Right atrium auricular region (tissue), 2 donors: ENCODE data around the gene ERMARD. TPM values are rescaled to one million over a fixed set of nuclear protein-coding genes. Genes with fewer than 3 reads are reported as not detected.

Experiments used
- DNase-seq: peaks from one replicate; pipeline ENCODE4 v3.0.0-alpha.2; 2019; ENCODE audit warnings: low spot score
- H3K27ac ChIP-seq, 2 donors: fragments of 200-600 bp; sonication (generic); 1 replicate in 1 of 2; 2 replicates in 1 of 2; pipeline ENCODE4 v1.5.1; 2016 to 2019
- H3K27me3 ChIP-seq, 2 donors: fragments of 200-600 bp; sonication (generic); one replicate each; pipeline versions ENCODE4 v1.5.1 to v1.6.0; 2017 to 2019
- H3K36me3 ChIP-seq: fragments of 200-600 bp; sonication (generic); one replicate; pipeline ENCODE4 v1.5.1; 2016
- H3K4me1 ChIP-seq, 2 donors: fragments of 200-600 bp; sonication (generic); one replicate each; pipeline versions ENCODE4 v1.5.1 to v1.6.0; 2017 to 2019
- H3K4me3 ChIP-seq, 2 donors: fragments of 200-600 bp; sonication (generic); 1 replicate in 1 of 2; 2 replicates in 1 of 2; pipeline ENCODE4 v1.5.1; 2017 to 2019; ENCODE audit warnings: mild to moderate bottlenecking in 1 of 2, moderate library complexity in 1 of 2
- H3K9me3 ChIP-seq, 2 donors: fragments of 200-600 bp; sonication (generic); one replicate each; pipeline ENCODE4 v1.5.1; 2019
- total RNA-seq, 2 donors: library from RNA; depleted of rRNA; stranded (reverse); fragments of >200 nt; gene quantifications; one replicate each; pipeline ENCODE4 v1.1.0, GENCODE V29; 2016
- TF ChIP-seq, protein P1 (sequence below), 2 donors: fragments of 200-600 bp; sonication (generic); IDR thresholded peaks; one replicate each; pipeline ENCODE4 v1.5.1; 2019; ENCODE audit warnings: antibody characterized with exemption in 2 of 2

Gene ERMARD
- total RNA-seq, 2 donors from 2014 or later = 8.6 to 11.2 TPM

DNA sequence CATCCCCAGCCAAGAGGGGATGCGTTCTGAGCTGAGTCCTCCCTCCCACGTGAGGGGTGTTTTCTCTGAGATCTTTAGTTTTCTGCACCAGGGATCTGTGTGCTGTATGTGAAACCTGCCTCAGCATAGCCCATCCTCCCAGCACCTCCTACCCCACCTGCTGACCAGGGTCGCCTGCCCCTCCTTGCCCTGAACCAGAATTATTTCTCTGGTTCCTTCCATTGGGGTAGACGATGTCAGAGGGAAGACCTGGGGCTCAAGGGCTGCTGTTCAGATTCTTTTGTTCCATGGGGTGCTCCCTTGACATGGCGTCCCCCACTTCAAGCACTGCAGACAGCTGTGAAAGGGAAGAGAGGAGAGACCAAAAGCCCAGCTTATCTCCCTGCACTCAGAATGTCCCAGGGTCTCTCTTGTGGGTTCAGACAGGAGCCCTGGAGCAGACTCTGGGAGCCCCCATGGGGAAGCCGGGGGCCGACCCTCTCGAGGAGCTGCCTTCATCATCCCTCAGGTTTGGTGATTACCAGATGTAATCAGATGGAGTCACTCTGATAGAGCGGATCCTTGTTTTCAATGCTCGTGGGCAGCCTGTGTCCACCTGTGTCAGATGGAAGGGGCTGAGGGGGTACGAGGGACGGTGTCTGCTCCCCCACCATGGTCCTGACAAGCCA lies 74.3 kb downstream of the ERMARD start:
- TF ChIP-seq, protein P1, sequence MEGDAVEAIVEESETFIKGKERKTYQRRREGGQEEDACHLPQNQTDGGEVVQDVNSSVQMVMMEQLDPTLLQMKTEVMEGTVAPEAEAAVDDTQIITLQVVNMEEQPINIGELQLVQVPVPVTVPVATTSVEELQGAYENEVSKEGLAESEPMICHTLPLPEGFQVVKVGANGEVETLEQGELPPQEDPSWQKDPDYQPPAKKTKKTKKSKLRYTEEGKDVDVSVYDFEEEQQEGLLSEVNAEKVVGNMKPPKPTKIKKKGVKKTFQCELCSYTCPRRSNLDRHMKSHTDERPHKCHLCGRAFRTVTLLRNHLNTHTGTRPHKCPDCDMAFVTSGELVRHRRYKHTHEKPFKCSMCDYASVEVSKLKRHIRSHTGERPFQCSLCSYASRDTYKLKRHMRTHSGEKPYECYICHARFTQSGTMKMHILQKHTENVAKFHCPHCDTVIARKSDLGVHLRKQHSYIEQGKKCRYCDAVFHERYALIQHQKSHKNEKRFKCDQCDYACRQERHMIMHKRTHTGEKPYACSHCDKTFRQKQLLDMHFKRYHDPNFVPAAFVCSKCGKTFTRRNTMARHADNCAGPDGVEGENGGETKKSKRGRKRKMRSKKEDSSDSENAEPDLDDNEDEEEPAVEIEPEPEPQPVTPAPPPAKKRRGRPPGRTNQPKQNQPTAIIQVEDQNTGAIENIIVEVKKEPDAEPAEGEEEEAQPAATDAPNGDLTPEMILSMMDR (IDR thresholded peaks at IDR 0.05) = no peak
- no peak overlapping the region for H3K4me3 ChIP-seq
- H3K27ac ChIP-seq = no peak overlapping the region
- no peaks in the 10 kb centered on the region for H3K9me3 ChIP-seq
- no peaks in the 10 kb centered on the region for H3K27me3 ChIP-seq
- no peaks in the 10 kb centered on the region for H3K36me3 ChIP-seq
- peak; percentile 18 for DNase-seq
- H3K4me1 ChIP-seq = no peaks in the 10 kb centered on the region

DNA sequence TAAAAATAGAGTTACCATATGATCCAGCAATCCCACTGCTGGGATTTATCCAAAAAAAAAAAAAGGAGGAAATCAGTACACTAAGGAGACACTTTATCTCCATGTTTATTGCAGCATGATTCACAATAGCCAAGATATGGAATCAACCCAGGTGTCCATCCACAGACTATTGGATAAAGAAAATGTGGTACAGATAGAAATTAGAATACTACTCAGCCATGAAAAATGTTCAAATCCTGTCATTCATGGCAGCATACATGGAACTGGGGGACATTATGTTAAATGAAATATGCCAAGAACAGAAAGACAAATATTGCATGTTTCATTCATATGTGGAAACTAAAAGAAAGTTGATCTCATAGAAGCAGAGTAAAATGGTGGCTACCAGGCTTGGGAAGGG lies 75.3 kb downstream of the ERMARD start:
- Histone ChIP-seq H3K36me3 (no peaks in the 10 kb centered on the region), H3K27ac (no peak overlapping the region), H3K4me3 (no peak overlapping the region), H3K4me1 (no peaks in the 10 kb centered on the region), H3K9me3 (no peaks in the 10 kb centered on the region), H3K27me3 (no peaks in the 10 kb centered on the region)
- TF ChIP-seq, protein P1 (IDR thresholded peaks at IDR 0.05) = no peak
- DNase-seq = no peak

DNA sequence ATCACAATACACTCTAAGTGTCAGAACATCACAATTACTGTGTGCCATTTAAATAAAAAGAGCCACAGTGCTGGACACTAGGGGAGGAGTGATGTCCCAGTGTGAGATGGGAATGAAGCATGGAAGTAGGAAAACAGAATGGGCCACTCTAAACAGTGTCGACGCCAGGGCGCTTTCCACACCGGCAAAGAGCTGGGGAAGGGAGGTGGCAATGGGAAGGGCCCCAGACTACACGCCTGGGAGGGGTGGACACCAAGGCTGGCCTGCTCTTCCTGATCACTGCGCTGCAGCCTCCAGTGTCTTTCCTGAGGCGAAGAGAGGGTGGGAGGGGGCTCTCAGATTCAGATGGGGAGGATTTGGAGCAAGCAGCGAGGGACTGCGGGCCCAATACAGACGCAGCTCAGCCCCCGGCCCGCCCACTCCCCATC lies 75.9 kb downstream of the ERMARD start:
- TF ChIP-seq, protein P1 (IDR thresholded peaks at IDR 0.05) = no peak
- no peak overlapping the region for H3K27ac ChIP-seq
- no peaks in the 10 kb centered on the region for H3K36me3 ChIP-seq
- H3K9me3 ChIP-seq = no peaks in the 10 kb centered on the region
- no peak for DNase-seq
- no peaks in the 10 kb centered on the region for H3K27me3 ChIP-seq
- no peaks in the 10 kb centered on the region for H3K4me1 ChIP-seq
- no peak overlapping the region for H3K4me3 ChIP-seq

DNA sequence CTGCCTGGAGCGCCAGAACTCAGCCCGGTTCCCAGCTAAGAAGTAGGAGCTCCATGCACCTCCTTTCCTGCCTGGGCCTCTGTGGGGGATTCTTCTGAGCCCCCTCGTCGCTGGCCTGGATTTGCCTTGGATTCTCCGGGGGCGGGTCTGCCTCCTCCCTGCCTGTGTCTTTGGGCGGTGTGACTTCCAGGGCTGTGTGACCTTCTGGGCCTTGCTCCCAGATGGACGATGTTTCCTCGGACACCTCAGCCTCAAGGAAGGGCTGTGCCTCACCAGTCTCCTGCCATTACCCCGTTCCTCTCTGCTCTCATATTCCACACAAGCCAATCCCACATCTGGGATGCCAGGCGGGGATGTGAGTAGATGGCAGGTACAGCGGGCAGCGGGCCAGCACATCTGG lies 76.8 kb downstream of the ERMARD start:
- Histone ChIP-seq H3K36me3 (no peaks in the 10 kb centered on the region), H3K4me1 (no peaks in the 10 kb centered on the region), H3K27me3 (no peaks in the 10 kb centered on the region), H3K27ac (no peak overlapping the region), H3K4me3 (no peak overlapping the region), H3K9me3 (no peaks in the 10 kb centered on the region)
- TF ChIP-seq, protein P1 (IDR thresholded peaks at IDR 0.05) = no peak
- DNase-seq = peak; percentile 48

DNA sequence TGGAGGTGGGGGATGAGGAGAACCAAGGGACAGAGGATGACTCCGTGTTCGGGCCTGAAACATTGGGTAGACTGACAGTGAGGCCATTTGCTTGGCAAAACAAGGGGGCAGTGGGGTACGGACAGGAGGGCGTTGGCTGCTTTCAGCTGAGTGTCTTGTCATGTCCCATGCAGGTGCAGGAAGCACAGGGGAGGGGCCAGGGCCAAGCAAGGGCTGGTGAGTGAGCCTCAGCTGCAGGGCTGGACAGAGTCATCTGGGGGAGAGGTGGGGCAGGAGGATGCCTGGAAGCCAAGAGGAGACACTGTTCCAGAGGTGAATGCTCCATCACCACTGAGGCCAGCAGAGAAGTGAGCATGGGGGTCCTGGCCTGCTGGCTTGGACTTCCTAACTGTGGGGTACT lies 78.4 kb downstream of the ERMARD start:
- no peaks in the 10 kb centered on the region for H3K27me3 ChIP-seq
- DNase-seq = peak; percentile 40
- H3K4me1 ChIP-seq = no peaks in the 10 kb centered on the region
- no peak overlapping the region for H3K4me3 ChIP-seq
- no peaks in the 10 kb centered on the region for H3K36me3 ChIP-seq
- no peaks in the 10 kb centered on the region for H3K9me3 ChIP-seq
- no peak overlapping the region for H3K27ac ChIP-seq
- TF ChIP-seq, protein P1 (IDR thresholded peaks at IDR 0.05) = no peak

DNA sequence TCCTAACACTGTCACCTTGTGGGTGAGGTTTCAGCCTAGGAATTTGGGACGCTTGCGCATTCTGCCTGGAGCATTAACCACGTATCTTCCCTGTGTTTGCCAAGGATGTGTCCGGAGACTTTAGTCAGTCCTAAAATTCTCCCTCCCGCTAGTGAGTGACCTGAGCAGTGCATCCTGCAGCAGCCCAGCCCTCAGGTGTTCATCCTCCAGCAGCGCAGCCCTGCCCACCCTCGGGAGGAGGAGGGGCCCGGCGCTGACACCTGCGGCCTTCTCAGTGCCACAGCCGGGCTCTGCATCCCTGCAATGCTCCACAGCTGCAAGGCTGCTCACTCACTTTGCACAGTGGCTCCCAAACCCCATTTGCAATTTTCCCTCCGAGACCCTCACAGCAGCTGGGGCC lies 79.5 kb downstream of the ERMARD start:
- H3K27me3 ChIP-seq = no peaks in the 10 kb centered on the region
- no peak for DNase-seq
- H3K9me3 ChIP-seq = no peaks in the 10 kb centered on the region
- no peaks in the 10 kb centered on the region for H3K4me1 ChIP-seq
- TF ChIP-seq, protein P1 (IDR thresholded peaks at IDR 0.05) = no peak
- H3K27ac ChIP-seq = no peak overlapping the region
- no peak overlapping the region for H3K4me3 ChIP-seq
- H3K36me3 ChIP-seq = no peaks in the 10 kb centered on the region
